OCI-LY3 (cell line): ENCODE results near the gene TUBGCP2.

Experiments
- CTCF ChIP-seq: fragments of 200-600, 300-600 bp; sonication (generic); IDR thresholded peaks from 2 replicates; pipeline ENCODE4 v1.5.1; 2014; ENCODE audit warnings: antibody characterized with exemption, low read length, low read depth
- EZH2phosphoT487 ChIP-seq: fragments of 200-600 bp; shearing (Covaris generic); IDR thresholded peaks from 2 replicates; pipeline ENCODE4 v1.6.1; 2018; ENCODE audit warnings: antibody characterized with exemption, mixed run types, low read depth

GRCh38 chr10:133315847-133316246, 7.2 kb upstream of the TUBGCP2 start:
- no peak for TF ChIP-seq CTCF
- no peak for TF ChIP-seq EZH2phosphoT487
